Small intestine (tissue), 7 donors: ENCODE measurements around the gene UPB1. TPM values are rescaled to one million over a fixed set of nuclear protein-coding genes. Genes with fewer than 3 reads are reported as not detected.

Experiments used
- DNase-seq, 2 donors: peaks; one replicate each; pipeline versions ENCODE4 v3.0.0 to v3.0.0-alpha.2; 2013
- FAIRE-seq: peaks from 2 replicates; lab custom pipeline; 2012; peaks lifted over from hg19 to GRCh38; lab: Jason Lieb, UNC
- H3K27ac ChIP-seq, 3 donors: one replicate each; pipeline ENCODE4 v1.5.1; 2013; ENCODE audit warnings: low read length in 2 of 3, mild to moderate bottlenecking in 2 of 3, control low read depth in 1 of 3, inconsistent platforms in 1 of 3, low read depth in 1 of 3, moderate library complexity in 1 of 3
- H3K27me3 ChIP-seq, 3 donors: one replicate each; pipeline ENCODE4 v1.6.1; 2013; ENCODE audit warnings: low read length in 3 of 3, inconsistent platforms in 1 of 3; ENCODE audit not compliant: control insufficient read depth in 3 of 3, insufficient read depth in 3 of 3
- H3K36me3 ChIP-seq, 3 donors: one replicate each; pipeline ENCODE4 v1.6.1; 2013; ENCODE audit warnings: low read length in 3 of 3, inconsistent platforms in 1 of 3, low read depth in 1 of 3, mild to moderate bottlenecking in 1 of 3, moderate library complexity in 1 of 3; ENCODE audit not compliant: control insufficient read depth in 3 of 3, insufficient read depth in 2 of 3
- H3K4me1 ChIP-seq, 3 donors: one replicate each; pipeline ENCODE4 v1.6.1; 2013; ENCODE audit warnings: low read length in 2 of 3, inconsistent platforms in 1 of 3, low read depth in 1 of 3, mild to moderate bottlenecking in 1 of 3, moderate library complexity in 1 of 3; ENCODE audit not compliant: control insufficient read depth in 3 of 3, insufficient read depth in 2 of 3
- H3K4me3 ChIP-seq, 3 donors: one replicate each; pipeline ENCODE4 v1.5.1; 2013; ENCODE audit warnings: low read length in 3 of 3, control low read depth in 1 of 3, inconsistent platforms in 1 of 3, low read depth in 1 of 3, mild to moderate bottlenecking in 1 of 3, moderate library complexity in 1 of 3
- H3K9me3 ChIP-seq, 2 donors: one replicate each; pipeline ENCODE4 v1.6.1; 2013; ENCODE audit warnings: low read depth in 1 of 2, low read length in 1 of 2; ENCODE audit not compliant: control insufficient read depth in 2 of 2, insufficient read depth in 1 of 2
- WGBS, 3 donors: extraction: QIAGEN DNeasy Blood & Tissue Kit; methylation state at CpG; one replicate each; pipeline ENCODE4 v1.1.7; 2013; 5-methylcytosine and 5-hydroxymethylcytosine counted together
- polyA plus RNA-seq, 4 donors: library from polyadenylated mRNA; stranded (reverse) in 3 of 4; unstranded in 1 of 4; fragments of 200-250 nt in 3 of 4; fragments of 120-200 nt in 1 of 4; gene quantifications; one replicate each; pipeline versions ENCODE4 v1.2.1 to v1.2.3, GENCODE V29; 2013
- donor health status: healthy with polysubstance abuse.
- donor health status: control.
- donor health status: control.
- donor health status: Bipolar disorder and iron deficiency.
- donor health status: healthy.

The UPB1 gene
- polyA plus RNA-seq, 4 donors = 0.12 to 11.2 (median 3.1) TPM

DNA sequence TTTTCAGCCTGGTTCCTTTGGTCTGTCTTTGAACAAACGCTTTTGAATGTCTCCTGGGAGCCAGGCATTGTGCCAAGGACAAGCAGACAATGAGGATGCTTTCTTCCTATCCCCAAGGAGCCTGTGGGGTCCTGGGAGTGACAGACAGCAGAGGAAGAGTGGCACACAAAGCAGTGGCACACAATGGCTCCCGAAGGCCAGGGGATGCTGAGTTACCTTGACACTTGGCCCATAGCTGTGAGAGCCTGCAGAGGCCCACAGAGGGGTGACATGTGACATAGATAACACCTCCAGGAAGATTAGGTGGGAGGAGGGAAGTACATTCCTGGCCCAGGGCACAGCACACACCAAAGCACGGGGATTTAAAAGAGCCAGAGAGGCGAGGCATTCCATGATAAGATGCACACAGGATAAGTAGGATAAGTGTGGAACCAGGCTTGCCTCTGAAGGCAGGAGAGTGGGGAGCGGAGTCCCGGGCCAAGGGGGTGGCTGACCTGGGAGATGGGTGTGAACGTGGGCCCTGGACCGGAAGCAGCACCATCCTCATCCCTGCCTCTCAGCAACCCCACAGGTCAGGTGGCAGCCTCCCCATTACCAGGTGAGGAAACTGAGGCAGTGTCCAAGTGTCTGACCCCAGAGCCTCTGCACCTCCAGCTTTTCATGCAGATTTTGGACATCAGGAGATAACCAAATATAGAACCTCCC lies 6.3 kb downstream of the UPB1 start:
- Histone ChIP-seq H3K4me1 (peaks cover 0 to 80% (median 1%) of the 10 kb centered on the region in 3 donors), H3K4me3 (no peak overlapping the region), H3K9me3 (no peaks in the 10 kb centered on the region), H3K27ac (no peak overlapping the region), H3K36me3 (peaks cover 0 to 6% (median 0%) of the 10 kb centered on the region in 3 donors), H3K27me3 (no peaks in the 10 kb centered on the region)
- DNase-seq (peak in 1 of 2 donors; percentile 58), FAIRE-seq (no peak)
- 51 to 78% (median 76%) methylated on average over 8 of the region's 8 CpGs for whole genome bisulfite sequencing, 3 donors

DNA sequence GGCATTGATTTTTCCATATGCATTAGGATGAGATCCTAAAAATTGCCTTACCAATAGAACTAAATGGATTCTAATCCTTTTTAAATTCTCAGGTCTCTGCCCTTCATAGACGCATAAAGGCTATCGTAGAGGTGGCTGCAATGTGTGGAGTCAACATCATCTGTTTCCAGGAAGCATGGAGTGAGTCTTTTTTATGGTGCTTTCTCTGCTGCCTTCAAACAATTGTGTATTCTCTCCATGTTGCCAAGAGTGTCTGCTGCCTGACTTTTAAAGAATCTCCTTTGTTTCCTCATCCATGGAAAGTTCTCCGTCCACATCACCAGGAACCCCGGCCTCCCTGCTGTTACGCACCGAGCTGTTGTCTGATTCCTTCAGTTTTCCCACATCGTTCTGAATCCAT lies 6.9 kb downstream of the UPB1 start:
- peaks cover 0 to 6% (median 0%) of the 10 kb centered on the region in 3 donors for H3K36me3 ChIP-seq
- H3K27ac ChIP-seq = peak overlapping the region in 1 of 3 donors; percentile 21
- FAIRE-seq (no peak), DNase-seq (no peak)
- no peaks in the 10 kb centered on the region for H3K9me3 ChIP-seq
- WGBS, 3 donors = 72 to 83% (median 81%) methylated on average over 7 of the region's 7 CpGs
- peaks cover 1 to 86% (median 5%) of the 10 kb centered on the region in 3 donors for H3K4me1 ChIP-seq
- no peaks in the 10 kb centered on the region for H3K27me3 ChIP-seq
- no peak overlapping the region for H3K4me3 ChIP-seq

DNA sequence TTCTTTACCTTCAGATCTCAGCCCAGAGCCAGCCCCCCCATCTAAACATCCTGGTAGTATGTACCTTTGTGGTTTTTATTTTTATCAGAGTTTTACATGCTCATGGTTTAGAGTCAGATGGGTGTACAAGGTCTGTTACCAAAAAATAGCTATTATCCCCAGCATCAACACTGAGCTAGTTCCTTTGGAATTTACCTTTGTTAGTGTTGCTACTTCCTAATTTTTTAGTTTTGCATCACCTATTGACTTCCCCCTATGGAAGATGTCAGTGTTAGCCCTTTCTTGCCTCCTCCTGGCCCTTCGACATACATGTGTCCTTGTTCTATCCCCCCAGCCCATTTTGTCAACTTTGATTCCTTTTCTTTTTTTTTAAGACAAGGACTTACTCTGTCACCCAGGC lies 7.4 kb downstream of the UPB1 start:
- Histone ChIP-seq H3K27me3 (no peaks in the 10 kb centered on the region), H3K4me1 (peaks cover 4 to 87% (median 8%) of the 10 kb centered on the region in 3 donors), H3K9me3 (no peaks in the 10 kb centered on the region), H3K36me3 (peaks cover 0 to 6% (median 0%) of the 10 kb centered on the region in 3 donors), H3K27ac (no peak overlapping the region), H3K4me3 (no peak overlapping the region)
- no peak for DNase-seq
- FAIRE-seq = no peak
- 81 to 100% (median 88%) methylated on average over 1 of the region's 1 CpG for WGBS, 3 donors

DNA sequence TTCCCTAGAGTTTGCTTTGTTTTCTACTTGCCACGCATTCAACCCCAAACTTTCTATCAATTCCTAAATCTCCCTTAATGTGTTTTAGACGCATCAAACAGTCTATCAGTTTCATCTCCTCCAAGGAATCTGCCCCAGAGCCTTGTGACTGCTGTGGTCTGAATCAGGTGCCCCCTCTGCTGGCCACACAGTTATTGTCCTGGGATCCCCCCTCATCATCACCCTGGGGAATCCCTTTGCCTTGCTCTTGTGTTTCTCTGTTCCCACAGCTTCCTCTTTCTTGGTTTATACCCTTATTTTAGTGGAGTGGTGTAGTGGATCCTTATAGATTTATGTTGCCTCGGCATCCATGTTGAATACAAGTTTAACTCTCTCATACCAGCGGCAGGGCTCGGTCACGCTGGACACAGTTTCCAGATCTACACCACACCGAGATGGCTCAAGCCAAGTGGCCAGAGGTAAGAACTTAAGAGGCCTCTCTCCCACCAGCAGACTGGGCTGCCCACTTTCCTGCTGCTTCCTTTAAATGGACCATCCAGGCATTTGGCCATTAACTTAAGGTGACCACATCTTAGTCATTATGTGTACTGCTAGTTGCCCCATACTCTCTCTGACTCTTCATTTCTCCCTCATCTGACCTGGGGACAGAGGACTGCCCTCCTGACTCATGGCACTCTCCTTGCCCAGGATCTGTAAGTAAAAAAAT lies 8.2 kb downstream of the UPB1 start:
- DNase-seq (peak in 1 of 2 donors; percentile 49), FAIRE-seq (no peak)
- Histone ChIP-seq H3K4me3 (no peak overlapping the region), H3K36me3 (peaks cover 0 to 6% (median 0%) of the 10 kb centered on the region in 3 donors), H3K9me3 (no peaks in the 10 kb centered on the region), H3K4me1 (peaks cover 4 to 86% (median 8%) of the 10 kb centered on the region in 3 donors), H3K27ac (no peak overlapping the region), H3K27me3 (no peaks in the 10 kb centered on the region)
- WGBS, 3 donors = 76 to 85% (median 79%) methylated on average over 7 of the region's 7 CpGs

DNA sequence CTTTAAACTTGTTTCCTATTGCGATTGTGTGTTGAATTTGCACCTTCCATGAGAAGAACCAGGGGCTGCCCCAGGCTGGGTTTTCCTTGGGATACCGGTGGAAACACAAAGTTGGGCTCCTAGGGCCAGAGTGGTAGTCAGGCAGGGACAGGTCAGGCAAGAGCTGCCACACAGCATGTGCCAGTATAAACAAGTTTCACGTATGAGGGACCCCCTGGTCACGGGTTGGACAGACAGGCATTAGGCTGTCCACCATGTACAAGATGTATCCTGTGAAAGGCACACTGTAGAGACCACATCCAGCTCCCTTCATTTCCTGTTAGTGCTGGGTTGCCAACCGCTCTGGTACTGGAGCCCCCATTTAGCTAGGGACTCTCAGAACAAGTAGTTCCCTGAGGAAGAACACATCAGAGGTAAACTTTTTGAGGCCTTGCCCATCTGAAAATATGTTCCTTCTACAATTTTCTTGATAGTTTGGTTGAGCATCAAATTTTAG lies 8.8 kb downstream of the UPB1 start:
- peaks cover 4 to 83% (median 8%) of the 10 kb centered on the region in 3 donors for H3K4me1 ChIP-seq
- no peaks in the 10 kb centered on the region for H3K9me3 ChIP-seq
- 89 to 95% (median 94%) methylated on average over 5 of the region's 5 CpGs for WGBS, 3 donors
- FAIRE-seq (no peak), DNase-seq (no peak)
- no peaks in the 10 kb centered on the region for H3K27me3 ChIP-seq
- peaks cover 0 to 6% (median 0%) of the 10 kb centered on the region in 3 donors for H3K36me3 ChIP-seq
- H3K4me3 ChIP-seq = no peak overlapping the region
- H3K27ac ChIP-seq = no peak overlapping the region

DNA sequence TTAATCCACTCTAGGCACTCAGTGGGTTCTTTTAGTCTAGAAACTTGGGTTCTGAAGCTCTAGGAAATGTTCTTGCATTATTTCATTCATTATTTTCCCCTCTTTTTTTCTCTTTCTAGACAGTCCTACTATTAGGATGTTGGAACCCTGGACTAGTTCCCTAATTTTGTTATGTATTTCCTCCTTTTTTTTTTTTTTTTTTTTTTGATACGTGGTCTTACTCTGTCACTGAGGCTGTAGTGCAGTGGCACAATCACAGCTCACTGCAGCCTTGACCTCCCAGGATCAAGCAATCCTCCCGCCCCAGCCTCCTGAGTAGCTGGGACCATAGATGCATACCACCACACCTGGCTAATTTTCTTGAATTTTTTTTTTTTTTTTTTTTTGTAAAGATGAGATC lies 9.4 kb downstream of the UPB1 start:
- Histone ChIP-seq H3K4me1 (peaks cover 4 to 83% (median 8%) of the 10 kb centered on the region in 3 donors), H3K27me3 (no peaks in the 10 kb centered on the region), H3K9me3 (no peaks in the 10 kb centered on the region), H3K36me3 (peaks cover 0 to 6% (median 0%) of the 10 kb centered on the region in 3 donors), H3K27ac (peak overlapping the region in 1 of 3 donors; percentile 86), H3K4me3 (no peak overlapping the region)
- no peak for FAIRE-seq
- DNase-seq = no peak
- WGBS, 3 donors = 92 to 100% (median 100%) methylated on average over 2 of the region's 2 CpGs

DNA sequence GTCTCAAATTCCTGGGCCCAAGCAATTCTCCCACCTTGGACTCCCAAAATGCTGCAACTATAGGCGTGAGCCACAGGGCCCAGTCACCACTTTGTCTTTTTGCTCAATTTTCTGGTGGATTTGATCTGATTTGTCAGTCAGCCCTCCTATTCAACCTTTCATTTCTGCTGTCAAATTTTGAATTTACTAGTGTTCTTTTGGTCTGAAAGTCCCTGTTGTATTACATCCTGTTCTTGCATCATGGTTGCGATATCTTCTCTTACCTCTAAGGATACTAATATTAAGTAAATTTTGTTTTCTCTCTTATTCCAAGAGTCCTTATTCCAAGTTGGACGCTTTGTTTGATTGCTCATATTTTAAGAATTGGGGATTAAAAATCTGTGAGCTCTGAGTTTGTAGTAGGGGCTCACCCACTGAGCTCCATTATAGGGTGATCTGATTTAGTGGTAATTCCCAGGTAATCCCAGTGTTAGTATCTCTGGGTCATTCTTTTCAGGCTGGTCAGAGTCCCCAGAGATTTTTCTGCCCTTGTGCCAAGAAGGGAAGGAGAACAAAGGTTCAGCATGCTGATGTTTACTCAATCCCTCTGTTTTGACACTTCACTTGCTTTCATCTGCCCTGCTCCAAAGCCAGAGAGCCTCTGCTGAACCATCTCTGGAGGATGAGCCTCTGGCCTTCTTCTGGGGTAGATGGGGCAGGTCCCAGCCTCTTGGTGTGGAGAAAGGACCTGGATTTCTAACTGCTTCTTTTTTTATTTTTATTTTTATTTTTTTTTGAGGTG lies 10.0 kb downstream of the UPB1 start:
- Histone ChIP-seq H3K4me3 (no peak overlapping the region), H3K27me3 (no peaks in the 10 kb centered on the region), H3K4me1 (peaks cover 4 to 83% (median 8%) of the 10 kb centered on the region in 3 donors), H3K9me3 (no peaks in the 10 kb centered on the region), H3K36me3 (peaks cover 0 to 6% (median 0%) of the 10 kb centered on the region in 3 donors), H3K27ac (peak overlapping the region in 1 of 3 donors; percentile 86)
- no peak for DNase-seq
- WGBS, 3 donors = 88 to 91% (median 91%) methylated on average over 3 of the region's 3 CpGs
- no peak for FAIRE-seq
